NCI-H1105 (cell line): ENCODE results near the gene SBNO1.
"Not testable (repeated sequence)": the region's sequence is repeated elsewhere in the genome, so short reads cannot be mapped to it uniquely, and the experiment has no call there.

ENCODE experiments used
- DNase-seq: peaks from one replicate; lab custom pipeline; 2025; lab: John Stamatoyannopoulos, UW

Gene SBNO1

DNA sequence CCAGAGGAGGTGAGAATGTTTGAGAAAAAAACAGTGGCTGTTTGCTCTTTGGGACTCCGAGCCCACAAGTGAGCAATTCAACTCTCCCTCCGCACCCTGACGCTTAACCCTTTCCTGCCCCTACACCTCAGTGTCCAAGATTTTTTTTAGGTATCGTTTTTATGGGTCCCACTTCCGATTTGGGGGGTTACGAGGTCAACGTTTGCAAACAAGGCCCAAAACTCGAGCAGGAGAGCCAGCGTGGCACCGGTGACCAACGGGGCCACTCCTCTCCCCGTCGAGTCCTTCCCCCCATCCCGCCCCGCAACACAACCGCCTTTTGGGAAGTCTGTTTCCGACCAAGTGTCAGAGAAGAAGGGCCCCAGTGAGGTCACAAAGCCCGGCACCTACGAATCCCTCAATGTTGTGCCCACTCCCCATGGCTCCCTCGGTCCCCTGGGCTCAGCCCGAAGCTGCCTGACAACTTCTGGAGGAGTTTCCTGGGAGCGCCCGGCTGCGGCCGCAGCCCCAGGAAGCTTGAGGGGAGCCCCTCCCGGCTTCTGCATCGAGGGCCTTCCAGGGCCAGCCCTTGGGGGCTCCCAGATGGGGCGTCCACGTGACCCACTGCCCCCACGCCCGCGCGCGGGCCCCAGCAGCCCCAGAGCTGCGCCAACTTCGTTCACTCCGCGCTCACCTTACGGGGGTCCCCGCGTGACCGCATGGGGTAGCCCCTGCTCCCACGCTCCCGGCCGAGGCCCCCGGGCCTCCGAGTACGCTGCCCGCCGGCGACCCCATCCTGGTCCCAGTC, 94.2 kb downstream of the SBNO1 start:
- DNase-seq = peak; percentile 35

DNA sequence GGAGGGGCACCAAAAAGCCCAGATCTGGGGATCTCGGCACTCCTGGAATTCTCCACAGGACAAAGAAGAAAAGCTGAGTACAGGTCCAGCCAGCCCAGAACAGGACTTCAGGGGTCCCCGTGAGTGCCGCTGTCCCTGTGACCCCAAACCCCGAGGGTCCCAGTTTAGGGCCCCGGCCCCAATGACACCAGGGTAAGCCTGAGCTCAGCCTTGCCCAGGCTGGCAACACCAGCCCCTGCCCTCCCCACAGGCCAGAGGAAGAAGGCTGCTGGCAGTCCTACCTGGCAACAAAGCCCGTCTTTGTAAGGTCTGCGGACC, 94.8 kb downstream of the SBNO1 start:
- no peak for DNase-seq

DNA sequence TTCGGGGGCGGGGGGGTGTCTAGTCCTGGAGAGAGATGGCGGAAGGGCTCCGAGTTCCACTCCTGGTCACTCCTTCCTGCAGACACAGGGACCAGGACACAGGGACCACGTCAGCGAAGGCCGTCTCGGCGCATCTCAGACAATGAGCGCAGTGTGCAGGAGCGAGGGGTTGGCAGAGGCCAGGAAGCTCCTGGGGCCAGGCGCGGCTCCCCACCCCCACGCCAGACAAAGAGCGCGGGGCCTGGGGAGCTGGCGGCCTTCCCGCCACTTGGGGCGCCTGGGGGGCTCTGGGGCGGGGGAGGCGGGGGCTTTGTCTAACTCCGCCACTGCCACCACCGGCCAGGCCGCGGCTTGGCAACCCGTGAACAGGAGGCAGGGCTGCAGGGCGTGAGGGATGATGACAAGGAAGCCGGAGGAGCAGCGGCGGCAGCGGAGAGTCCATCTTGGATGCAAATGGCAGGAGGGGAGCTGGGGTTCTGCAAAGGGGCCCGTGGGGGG, 95.2 kb downstream of the SBNO1 start:
- DNase-seq = peak; percentile 93

DNA sequence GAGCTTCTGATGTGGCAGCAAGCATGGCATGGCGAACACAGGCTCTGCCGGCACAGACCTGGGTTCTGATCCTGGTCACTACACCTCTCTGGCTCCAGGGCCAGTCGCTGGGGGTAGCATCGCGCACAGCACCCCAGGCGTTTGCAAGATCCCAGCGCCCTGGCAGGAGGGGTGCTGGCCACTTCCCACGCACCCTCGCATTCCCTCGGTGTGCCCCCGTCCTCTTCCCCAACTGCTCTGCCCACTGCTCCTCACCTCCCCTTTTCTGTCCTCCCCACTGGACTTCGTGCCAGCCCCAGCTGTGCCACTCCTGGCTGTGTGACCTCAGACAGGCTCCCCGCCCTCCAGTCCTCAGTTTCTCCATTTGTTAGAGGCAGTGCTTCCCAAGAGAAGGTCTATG, 95.8 kb downstream of the SBNO1 start:
- DNase-seq = no peak

DNA sequence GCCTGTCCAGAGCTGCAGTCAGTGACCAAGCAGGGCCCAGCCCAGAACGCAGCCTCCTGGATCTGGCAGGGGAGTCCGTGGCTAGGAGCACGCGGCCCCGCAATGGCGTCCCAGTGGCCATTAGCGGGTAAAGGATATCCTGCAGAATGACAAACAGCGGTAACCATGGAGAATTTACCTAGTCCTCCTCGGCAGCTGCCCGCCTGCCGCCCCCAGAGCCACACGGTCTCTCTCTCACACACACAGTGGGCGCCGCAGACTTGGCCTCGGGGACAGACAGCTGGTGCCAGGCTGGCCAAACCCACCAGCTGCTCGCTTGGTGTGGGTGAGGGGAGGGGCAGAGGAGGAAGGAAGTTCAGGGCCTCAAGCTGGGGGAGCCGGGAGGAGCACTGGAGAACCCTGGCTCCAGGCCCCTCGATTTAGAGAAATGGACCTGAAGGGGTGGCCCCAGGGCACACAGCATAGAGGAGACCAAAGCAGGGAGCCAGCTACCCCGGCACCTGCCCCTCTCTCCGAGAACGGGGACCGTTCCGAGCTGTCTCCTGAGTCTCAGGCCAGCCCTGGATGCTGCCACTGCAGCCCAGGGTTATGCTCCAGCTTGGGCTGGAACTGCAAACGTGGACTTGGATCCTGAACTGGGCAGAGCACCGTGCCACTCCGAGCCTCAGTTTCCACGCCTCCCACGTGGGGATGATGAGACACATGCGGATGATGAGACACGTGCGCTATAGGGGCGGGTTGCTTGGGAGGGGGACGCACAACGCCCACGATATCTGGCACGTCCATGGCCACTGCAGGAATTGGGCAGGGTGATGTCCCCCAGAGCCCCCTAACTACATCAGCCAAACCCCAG, 96.4 kb downstream of the SBNO1 start:
- peak; percentile 91 for DNase-seq

DNA sequence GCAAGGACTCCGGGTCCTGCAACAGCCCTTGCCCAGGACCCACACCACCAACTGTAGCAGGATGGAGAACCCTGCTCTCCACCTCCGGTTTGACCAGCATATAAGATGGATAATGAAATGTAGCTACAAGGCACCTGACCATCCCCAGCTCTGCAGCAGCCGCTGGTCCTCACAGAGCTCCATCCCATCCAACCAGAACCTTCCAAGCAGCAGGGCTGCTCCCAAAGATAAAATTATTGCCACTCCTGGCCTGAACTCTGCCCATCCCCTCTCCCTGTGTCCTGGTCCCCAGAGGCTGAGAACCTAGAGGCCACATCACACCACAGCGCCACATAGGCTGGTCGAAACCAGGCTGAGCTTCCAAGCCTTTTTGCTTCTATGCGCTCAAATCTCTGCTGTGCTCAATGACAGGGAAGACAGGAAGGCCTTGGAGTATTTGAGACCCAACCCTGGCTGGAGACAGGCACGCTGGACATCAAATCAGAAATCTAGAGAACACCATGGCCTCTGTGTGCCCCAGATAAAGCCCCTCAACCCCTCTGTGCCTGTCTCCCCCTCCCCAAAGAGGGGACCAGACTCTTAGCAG, 97.2 kb downstream of the SBNO1 start:
- DNase-seq = no peak

DNA sequence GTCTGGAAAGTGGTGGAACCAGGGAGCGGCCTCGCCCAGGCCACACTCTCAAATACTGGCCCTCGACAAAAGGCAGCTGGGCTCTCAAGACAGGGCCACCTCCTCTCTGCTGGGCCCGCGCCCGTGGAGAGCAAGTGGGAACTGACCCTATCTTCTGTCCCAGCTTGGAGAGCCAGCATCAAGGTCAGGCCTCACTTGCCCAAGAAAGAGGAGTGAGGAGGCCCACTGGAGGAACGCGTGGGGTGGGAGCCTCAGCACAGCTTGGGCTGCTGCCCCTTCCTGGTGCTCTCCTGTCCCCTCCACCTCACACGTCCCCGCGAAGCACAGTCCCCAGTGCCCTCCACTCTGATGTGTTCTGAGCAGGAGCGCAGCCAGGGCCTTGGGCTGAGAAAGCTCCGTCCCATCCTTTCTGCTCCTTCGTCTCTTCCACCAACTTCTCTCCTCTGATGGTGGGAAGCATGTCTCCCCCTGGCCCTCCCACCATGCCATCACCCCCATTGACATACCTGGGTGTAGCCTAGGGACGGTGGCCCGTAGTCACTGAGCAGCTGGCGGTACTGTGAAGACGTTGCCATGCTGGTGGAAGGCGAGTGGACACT, 97.9 kb downstream of the SBNO1 start:
- DNase-seq = no peak

DNA sequence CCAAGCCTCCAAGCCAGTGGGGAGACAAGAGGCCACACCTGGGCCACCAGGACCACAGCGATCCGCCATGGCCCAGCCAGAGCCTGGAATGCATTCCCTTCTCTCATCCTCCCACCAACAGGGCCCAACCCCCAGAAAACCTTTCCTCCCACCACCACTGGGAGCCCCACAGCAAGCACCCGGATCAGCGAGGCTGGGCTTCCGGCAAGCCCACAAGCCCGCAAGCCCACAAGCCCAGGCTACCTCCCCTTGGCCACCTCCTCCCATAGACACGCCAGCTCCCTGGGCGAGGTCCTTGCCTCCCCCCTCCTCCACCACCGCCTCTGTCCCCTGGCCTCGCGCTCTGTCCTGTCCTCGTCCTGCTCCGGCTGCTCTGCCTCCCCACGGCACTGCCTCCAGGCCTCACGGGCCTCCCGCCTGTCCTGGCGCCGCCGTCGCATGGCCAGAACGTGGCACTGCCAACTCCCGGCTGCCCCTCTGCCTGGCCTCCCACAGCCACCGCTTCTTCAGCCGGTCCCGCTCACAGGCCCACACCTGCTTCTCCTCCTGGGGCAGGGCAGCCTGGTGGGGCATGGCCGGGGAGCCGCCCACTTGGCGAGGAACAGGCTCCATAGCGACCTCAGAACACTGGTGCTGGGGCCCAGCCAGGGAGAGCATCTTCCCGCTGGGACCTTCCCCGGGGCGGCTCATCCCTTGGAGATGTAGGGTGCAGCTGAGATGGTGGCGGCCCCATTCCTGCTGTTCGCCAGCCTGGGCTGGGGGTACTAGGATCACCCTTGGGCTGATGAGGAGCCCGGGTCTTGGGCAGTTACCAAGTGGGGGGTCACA, 98.6 kb downstream of the SBNO1 start:
- DNase-seq = no peak

DNA sequence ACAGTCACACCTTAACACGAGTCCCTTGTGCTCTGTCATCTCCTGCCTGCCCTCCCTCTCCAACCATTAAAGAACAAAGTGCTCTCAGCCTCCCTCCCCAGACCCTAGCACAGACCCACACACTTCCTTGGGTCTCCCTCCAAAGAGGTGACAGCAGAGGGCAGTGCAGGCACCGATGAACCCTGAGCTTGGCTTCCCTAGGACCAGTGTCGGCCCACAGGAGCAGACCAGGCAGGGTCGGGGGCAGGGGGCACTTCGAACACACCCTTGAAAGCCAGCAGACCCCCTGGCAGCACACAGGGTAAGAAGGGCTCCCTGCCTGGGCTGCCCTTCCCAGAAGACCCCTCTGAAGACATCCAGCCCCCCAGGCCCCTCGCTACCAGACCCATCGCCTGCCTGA, 100.0 kb downstream of the SBNO1 start:
- DNase-seq = no peak

DNA sequence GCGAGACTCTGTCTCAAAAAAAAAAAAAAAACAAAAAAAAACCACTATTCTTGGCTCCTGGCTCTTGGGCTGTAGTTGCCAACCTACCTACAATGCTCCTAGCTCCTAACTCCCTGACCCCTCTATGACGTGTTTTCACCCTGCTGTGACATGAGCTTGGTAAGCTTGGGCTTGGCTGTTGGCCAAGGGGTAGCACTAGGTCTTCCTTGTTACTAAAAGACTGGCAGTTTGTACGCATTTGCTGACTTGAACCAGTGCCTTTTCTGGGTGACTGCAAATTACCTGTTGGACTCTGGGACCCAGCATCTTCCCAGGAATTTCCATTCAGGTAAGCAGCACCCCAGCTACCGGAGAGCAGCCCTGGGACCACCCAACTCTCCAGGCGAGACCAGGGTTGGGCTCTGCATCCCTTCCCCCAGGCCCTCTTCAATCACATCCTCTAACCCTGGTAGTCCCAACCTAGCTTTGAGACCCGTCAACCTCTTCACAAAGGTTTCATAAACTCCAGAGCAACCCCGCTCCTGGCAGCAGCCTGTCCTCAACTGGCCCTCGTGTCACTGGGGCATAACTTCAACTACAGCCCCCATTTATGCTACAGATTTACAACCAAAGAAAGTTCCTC, 101.3 kb downstream of the SBNO1 start:
- no peak for DNase-seq

DNA sequence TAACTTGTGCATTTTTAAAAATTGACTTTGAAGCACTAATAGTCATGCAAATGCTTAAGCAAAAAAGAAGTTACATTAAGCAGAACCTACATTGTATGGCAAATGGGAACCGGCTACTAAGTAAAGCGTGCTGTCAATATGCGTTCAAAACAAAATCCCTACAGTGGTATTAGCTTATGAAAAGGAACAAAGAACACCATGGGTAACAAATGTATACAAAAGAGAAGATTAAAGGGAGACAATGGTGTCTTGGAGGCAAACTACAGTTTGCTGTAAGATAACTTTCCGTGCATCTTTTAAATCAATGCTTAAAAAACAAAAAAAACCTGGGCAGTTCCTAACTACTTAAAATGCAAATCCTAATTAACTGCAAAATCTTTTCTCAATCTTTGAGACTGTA, 103.5 kb downstream of the SBNO1 start:
- DNase-seq = no peak

DNA sequence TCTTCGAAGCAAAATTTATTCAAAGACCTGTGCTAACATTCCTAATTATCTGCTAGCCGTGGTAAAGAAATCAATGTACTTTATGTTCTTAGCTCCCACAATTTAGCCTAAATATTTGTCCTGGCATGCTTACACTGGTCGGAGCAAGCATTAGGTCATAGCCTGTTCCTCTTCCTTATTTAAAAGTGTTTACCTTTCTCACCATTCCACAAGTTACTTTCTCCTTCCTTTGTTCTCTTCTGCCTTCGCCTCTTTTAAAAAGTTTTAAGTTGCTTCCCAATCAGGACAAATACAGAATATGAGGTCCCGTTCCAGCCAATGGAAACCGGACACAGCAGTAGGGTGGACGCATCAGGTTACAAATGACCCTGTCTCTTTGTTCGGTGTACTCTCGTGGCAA, 104.6 kb downstream of the SBNO1 start:
- DNase-seq = no peak

DNA sequence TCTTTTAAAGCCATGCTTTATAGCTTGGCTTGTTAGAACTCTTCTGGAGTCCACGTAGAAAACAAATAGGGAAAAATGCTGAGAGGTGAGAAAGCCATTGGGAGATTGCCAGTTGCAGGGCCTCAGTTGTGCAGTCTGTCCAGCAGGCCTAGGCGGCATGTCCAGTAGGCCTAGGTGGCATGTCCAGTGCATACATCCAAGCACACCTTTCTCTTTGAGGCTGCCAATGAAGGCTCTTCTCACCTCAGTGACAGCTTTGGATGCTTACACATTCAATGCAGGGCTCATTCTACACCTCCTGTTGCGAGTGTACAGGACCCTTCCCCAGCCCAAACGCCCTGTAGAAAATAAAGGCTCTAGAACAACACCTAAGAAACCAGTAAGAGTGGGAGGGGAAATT, 106.1 kb downstream of the SBNO1 start:
- no peak for DNase-seq

DNA sequence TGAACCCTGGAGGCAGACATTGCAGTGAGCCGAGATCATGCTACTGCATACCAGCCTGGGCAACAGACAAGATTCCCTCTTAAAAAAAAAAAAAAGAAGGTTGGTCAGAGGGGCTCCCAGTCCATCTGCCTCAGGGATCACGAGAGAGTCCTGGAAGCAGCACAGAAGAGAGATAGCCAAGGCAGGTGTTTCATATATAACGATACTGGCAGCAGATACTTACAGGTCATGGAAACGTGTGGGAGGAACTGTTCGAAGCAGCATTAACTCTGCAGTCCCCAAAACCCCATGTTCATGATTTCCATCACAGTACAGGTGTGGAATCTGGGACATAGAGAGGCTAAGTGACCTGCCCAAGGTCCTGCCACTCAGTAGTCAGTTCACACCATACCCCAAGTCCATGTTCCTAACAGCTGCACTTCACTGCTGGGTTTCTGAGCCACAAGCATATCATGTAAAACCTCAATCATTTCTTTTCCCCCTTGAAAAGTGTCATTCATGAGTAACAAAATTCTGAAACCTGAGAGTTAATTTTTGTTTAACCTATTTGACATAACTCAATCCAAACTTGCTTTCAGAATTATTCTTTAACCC, 109.7 kb downstream of the SBNO1 start:
- no peak for DNase-seq

DNA sequence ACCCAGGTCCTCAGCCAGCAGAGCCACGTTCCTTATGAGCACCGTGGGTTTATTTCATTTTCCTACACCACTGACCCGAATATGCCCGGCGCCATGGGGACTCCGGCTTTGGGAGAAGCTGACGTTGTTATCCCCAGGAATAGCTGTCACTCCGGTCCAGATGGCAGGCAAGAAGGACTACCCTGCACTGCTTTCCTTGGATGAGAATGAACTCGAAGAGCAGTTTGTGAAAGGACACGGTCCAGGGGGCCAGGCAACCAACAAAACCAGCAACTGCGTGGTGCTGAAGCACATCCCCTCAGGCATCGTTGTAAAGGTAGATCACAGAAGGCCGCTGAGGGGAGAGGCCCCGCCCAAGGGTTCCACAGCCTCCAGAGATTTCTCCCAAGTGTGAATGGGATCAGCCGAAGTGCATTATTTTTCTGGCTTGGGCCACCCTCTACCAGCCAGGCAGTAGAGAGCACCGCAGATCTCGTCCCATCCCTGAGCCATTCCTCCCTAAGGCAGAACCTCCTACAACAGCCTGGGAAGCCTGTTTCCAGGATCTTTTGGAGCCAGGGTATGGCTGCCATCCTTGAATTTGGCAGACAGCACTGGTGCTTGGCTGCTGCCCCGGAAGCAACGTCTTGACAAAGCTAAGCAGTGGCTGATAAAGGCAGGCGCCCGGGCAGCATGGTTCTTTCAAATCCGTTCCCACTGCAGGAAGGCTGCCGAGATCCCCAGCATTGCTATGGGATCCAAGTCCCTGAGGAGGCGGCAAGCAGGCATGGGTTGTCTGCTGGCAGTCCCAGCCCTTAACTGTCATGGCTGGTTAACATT, 110.8 kb downstream of the SBNO1 start:
- DNase-seq = no peak

DNA sequence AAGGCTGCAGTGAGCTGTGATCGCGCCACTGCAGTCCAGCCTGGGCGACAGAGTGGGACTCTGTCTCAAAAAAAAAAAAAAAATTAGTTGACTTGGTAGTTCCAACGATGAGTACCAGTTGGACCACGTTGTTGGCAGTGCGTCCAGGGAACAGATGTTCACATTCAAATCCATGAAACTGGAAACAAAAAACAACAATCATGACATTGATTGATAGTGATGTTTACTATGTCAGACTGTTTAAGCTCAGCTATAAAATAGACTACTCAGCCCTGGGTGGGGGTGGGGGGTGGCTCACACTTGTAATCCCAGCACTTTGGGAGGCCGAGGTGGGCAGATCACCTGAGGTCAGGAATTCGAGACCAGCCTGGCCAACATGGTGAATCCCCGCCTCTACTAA, 112.3 kb downstream of the SBNO1 start:
- not testable (repeated sequence) for DNase-seq

DNA sequence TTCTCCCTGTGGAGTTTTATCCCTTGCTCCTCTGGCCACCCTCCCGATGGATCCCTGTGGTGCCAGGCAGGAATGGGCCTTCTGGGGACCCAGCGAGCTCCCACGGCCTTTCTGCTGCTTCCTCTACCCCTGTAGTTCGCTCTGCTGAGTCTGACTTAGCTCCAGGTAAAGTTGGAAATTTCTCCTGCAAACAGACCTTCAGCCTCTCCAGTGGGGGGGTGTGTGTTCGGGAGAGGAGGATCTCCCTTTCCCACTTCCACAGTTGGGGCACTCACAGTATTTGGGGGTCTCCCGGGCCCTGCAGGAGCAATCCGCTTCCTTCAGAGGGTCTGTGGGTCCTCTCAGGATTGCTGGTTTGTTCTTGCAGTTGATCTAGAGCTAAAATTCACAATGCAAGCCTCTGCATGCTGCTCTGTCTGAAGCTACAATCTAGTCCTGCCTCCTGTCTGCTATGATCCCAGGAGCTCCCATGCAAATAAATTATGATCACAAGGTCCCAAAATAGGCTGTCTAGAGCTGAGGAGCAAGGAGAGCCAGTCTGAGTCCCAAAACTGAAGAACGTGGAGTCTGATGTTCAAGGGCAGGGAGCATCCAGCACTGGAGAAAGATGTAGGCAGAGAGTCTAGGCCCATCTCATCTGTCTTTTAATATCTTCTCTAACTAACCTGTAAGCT, 113.1 kb downstream of the SBNO1 start:
- DNase-seq = no peak

DNA sequence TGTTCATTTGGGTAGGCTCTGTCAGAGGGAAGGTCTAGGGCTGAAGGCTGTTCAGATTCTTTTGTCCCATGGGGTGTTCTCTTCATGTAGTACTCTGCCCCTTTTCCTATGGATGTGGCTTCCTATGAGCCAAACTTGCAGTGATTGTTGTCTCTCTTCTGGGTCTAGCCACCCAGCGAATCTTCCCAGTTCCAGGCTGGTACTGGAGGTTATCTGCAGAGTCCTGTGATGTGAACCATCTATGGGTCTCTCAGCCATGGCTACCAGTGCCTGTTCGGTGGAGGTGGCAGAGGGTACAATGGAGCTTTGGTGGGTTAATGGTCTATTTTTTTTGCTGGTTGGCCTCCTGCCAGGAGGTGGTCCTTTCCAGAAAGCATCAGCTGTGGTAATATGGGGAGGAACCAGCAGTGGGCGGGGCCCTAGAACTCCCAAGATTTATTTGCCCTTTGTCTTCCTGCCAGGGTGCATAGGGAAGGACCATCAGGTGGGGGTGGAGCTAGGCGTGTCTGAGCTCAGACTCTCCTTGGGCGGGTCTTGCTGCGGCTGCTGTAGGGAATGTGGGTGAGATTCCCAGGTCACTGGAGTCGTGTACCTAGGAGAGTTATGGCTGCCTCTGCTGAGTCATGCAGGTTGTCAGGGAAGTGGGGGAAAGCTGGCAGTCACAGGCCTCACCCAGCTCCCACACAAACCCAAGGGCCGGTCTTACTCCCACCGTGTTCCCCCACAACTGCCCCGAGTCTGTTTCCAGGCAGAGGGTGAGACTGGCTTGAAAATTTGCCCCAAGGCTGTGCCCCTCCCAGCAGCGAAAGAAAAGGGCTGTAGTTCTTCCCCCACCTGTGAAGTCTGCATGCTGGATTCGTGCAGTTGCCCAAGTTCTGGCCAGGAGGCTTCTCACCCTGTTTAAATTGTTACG, 113.9 kb downstream of the SBNO1 start:
- peak; percentile 68 for DNase-seq
